Endothelial cell (in vitro differentiated cells): ENCODE results near the gene VOPP1. TPM values are rescaled to one million over a fixed set of nuclear protein-coding genes. Genes with fewer than 3 reads are reported as not detected.

Experiments
- DNase-seq: peaks from one replicate; pipeline ENCODE4 v3.0.0; 2021; ENCODE audit warnings: low spot score
- H3K27ac Mint-ChIP-seq: one replicate; pipeline ENCODE4 v1.8.0; 2021; ENCODE audit warnings: mixed read lengths, inconsistent platforms; ENCODE audit not compliant: unreplicated experiment
- H3K27me3 Mint-ChIP-seq: one replicate; pipeline ENCODE4 v1.8.0; 2021; ENCODE audit warnings: mild to moderate bottlenecking, moderate library complexity, mixed read lengths, inconsistent platforms; ENCODE audit not compliant: unreplicated experiment
- H3K36me3 Mint-ChIP-seq: one replicate; pipeline ENCODE4 v1.8.0; 2021; ENCODE audit warnings: mild to moderate bottlenecking, low read depth, mixed read lengths, inconsistent platforms; ENCODE audit not compliant: unreplicated experiment
- H3K4me1 Mint-ChIP-seq: one replicate; pipeline ENCODE4 v1.8.0; 2021; ENCODE audit warnings: mild to moderate bottlenecking, mixed read lengths, inconsistent platforms; ENCODE audit not compliant: unreplicated experiment
- H3K4me3 Mint-ChIP-seq: one replicate; pipeline ENCODE4 v1.8.0; 2021; ENCODE audit warnings: mild to moderate bottlenecking, mixed read lengths, inconsistent platforms; ENCODE audit not compliant: unreplicated experiment
- H3K9me3 Mint-ChIP-seq: one replicate; pipeline ENCODE4 v1.8.0; 2021; ENCODE audit warnings: mixed read lengths, inconsistent platforms; ENCODE audit not compliant: unreplicated experiment
- CTCF ChIP-seq: fragments of 200-600 bp; sonication (generic); IDR thresholded peaks from one replicate; pipeline ENCODE4 v1.5.0; 2021; ENCODE audit warnings: antibody characterized with exemption; ENCODE audit not compliant: unreplicated experiment
- total RNA-seq: library from RNA; stranded (reverse); fragmentation: NEBNext Ultra II Directional; extraction: Animal tissue kit (Norgen Biotek cat#: 25700); gene quantifications from one replicate; pipeline ENCODE4 v1.2.1, GENCODE V29; 2021; ENCODE audit not compliant: unreplicated experiment

Gene VOPP1
- total RNA-seq, 1 donor from 2014 or later, result 54.2 TPM

- TF ChIP-seq CTCF, result no peak
- H3K27me3 Mint-ChIP-seq, result peaks cover 11% of the 10 kb centered on the region
- DNase-seq, result no peak
- peaks cover 25% of the 10 kb centered on the region for H3K4me1 Mint-ChIP-seq
- H3K27ac Mint-ChIP-seq, result no peak overlapping the region
- no peaks in the 10 kb centered on the region for H3K36me3 Mint-ChIP-seq
- no peak overlapping the region for H3K4me3 Mint-ChIP-seq
- no peaks in the 10 kb centered on the region for H3K9me3 Mint-ChIP-seq
These were observed 37.2 kb downstream of the VOPP1 start for GRCh38 chr7:55534916-55535590.

- TF ChIP-seq CTCF, result no peak
- H3K36me3 Mint-ChIP-seq, result no peaks in the 10 kb centered on the region
- peaks cover 25% of the 10 kb centered on the region for H3K4me1 Mint-ChIP-seq
- peaks cover 11% of the 10 kb centered on the region for H3K27me3 Mint-ChIP-seq
- peak overlapping the region; percentile 42 for H3K27ac Mint-ChIP-seq
- DNase-seq, result no peak
- no peaks in the 10 kb centered on the region for H3K9me3 Mint-ChIP-seq
- no peak overlapping the region for H3K4me3 Mint-ChIP-seq
These were observed 37.9 kb downstream of the VOPP1 start for GRCh38 chr7:55534262-55534915.

GRCh38 chr7:55533729-55534080 is 38.6 kb downstream of the VOPP1 start:
- no peak for DNase-seq
- no peaks in the 10 kb centered on the region for H3K9me3 Mint-ChIP-seq
- no peak overlapping the region for H3K4me3 Mint-ChIP-seq
- H3K36me3 Mint-ChIP-seq, result no peaks in the 10 kb centered on the region
- peaks cover 11% of the 10 kb centered on the region for H3K27me3 Mint-ChIP-seq
- H3K27ac Mint-ChIP-seq, result no peak overlapping the region
- H3K4me1 Mint-ChIP-seq, result peaks cover 25% of the 10 kb centered on the region
- no peak for TF ChIP-seq CTCF

- no peak overlapping the region for H3K27ac Mint-ChIP-seq
- H3K27me3 Mint-ChIP-seq, result peaks cover 11% of the 10 kb centered on the region
- no peak overlapping the region for H3K4me3 Mint-ChIP-seq
- peaks cover 22% of the 10 kb centered on the region for H3K4me1 Mint-ChIP-seq
- DNase-seq, result no peak
- H3K9me3 Mint-ChIP-seq, result no peaks in the 10 kb centered on the region
- no peak for TF ChIP-seq CTCF
- no peaks in the 10 kb centered on the region for H3K36me3 Mint-ChIP-seq
These were observed 39.1 kb downstream of the VOPP1 start for GRCh38 chr7:55533050-55533728.
